K562 (cell line): ENCODE data around the gene KIF15. TPM values are rescaled to one million over a fixed set of nuclear protein-coding genes. Genes with fewer than 3 reads are reported as not detected.

Experiments
- ATAC-seq: fragments of 200-7000 bp; cut with Tn5 transposase; 3 replicates; pipeline ENCODE4 v1.9.1; 2020; ENCODE audit warnings: moderate library complexity
- BruUV-seq: library from RNA; stranded (reverse); fragments of 400-500 nt; replicated peaks from 2 replicates; lab custom pipeline; 2021; lab: Mats Ljungman, UMichigan
- CTCF ChIA-PET: fragments of 300-600 bp; formaldehyde crosslinking; extraction: SDS; loops from one replicate; lab custom pipeline; 2021; ENCODE audit warnings: low intra/inter-chr PET ratio; lab: Yijun Ruan, JAX
- POLR2A ChIA-PET: fragments of 300-600, 350-650 bp; sonication (Branson Sonifier 250); formaldehyde crosslinking; extraction: SDS; loops from one replicate; lab custom pipeline; 2021; ENCODE audit warnings: antibody characterized with exemption, inconsistent platforms; lab: Yijun Ruan, JAX
- DNase-seq, 4 experiments: peaks; one replicate each; pipeline versions ENCODE4 v3.0.0 to v3.0.0-alpha.2; 2011 to 2018; ENCODE audit warnings: low spot score in 3 of 4, mixed read lengths in 3 of 4; ENCODE audit errors: extremely low read depth in 1 of 4
- FAIRE-seq: peaks from 2 replicates; lab custom pipeline; 2011; peaks lifted over from hg19 to GRCh38; lab: Jason Lieb, UNC
- H2AFZ ChIP-seq: 2 replicates; pipeline ENCODE4 v1.6.0; 2011; ENCODE audit warnings: low read depth, low read length, control low read depth, inconsistent platforms
- H3K27ac ChIP-seq: fragments of 200-600 bp; 3 replicates; pipeline ENCODE4 v1.8.0; 2011; ENCODE audit warnings: low read depth, mild to moderate bottlenecking, control low read depth, inconsistent platforms, low read length, moderate library complexity, mixed read lengths; ENCODE audit errors: extremely low read depth
- H3K27me3 ChIP-seq, 2 experiments: fragments of 300-600 bp in 1 of 2; 2 replicates in 1 of 2; 3 replicates in 1 of 2; pipeline versions ENCODE4 v1.6.0 to v1.8.0; 2011; ENCODE audit warnings: inconsistent platforms in 2 of 2, low read length in 2 of 2, mild to moderate bottlenecking in 1 of 2, mixed read lengths in 1 of 2, moderate library complexity in 1 of 2; ENCODE audit not compliant: control insufficient read depth in 2 of 2, insufficient read depth in 2 of 2
- H3K36me3 ChIP-seq: fragments of 300-600 bp; 3 replicates; pipeline ENCODE4 v1.8.0; 2011; ENCODE audit warnings: mild to moderate bottlenecking, low read length, inconsistent platforms; ENCODE audit not compliant: control insufficient read depth, insufficient read depth
- H3K4me1 ChIP-seq, 2 experiments: fragments of 200-600 bp in 1 of 2; replicated peaks in 1 of 2; 2 replicates in 1 of 2; 3 replicates in 1 of 2; pipeline versions ENCODE4 v1.5.1 to v1.8.0; 2011; ENCODE audit warnings: inconsistent platforms in 2 of 2, low read length in 2 of 2, mild to moderate bottlenecking in 1 of 2, mixed read lengths in 1 of 2, moderate library complexity in 1 of 2; ENCODE audit not compliant: control insufficient read depth in 2 of 2, insufficient read depth in 2 of 2
- H3K4me2 ChIP-seq: 2 replicates; pipeline ENCODE4 v1.6.1; 2011; ENCODE audit warnings: low read length, control low read depth, inconsistent platforms, mixed read lengths; ENCODE audit not compliant: insufficient read depth
- H3K4me3 ChIP-seq: fragments of 200-600 bp; sonication (generic), shearing (Covaris generic); 2 replicates; pipeline ENCODE4 v1.5.1; 2016; ENCODE audit warnings: control low read depth, inconsistent platforms
- H3K79me2 ChIP-seq: fragments of 200-600 bp; 3 replicates; pipeline ENCODE4 v1.8.0; 2011; ENCODE audit warnings: low read length, inconsistent platforms; ENCODE audit not compliant: control insufficient read depth, insufficient read depth
- H3K9ac ChIP-seq, 2 experiments: 2 replicates each; pipeline versions ENCODE4 v1.6.0 to v1.6.1; 2011; ENCODE audit warnings: low read depth in 2 of 2, low read length in 2 of 2, control low read depth in 1 of 2, inconsistent platforms in 1 of 2, mild to moderate bottlenecking in 1 of 2, mixed read lengths in 1 of 2; ENCODE audit not compliant: insufficient read depth in 1 of 2
- H3K9me1 ChIP-seq: one replicate; pipeline ENCODE4 v1.6.0; 2011; ENCODE audit warnings: inconsistent platforms, mild to moderate bottlenecking, low read length, moderate library complexity; ENCODE audit not compliant: control insufficient read depth, insufficient read depth
- H3K9me3 ChIP-seq: replicated peaks from 2 replicates; pipeline ENCODE4 v1.5.1; 2011; ENCODE audit warnings: low read depth, low read length, inconsistent platforms; ENCODE audit not compliant: control insufficient read depth, insufficient read depth
- H4K20me1 ChIP-seq: replicated peaks from 2 replicates; pipeline ENCODE4 v1.6.1; 2011; ENCODE audit warnings: low read length, inconsistent platforms, mixed read lengths; ENCODE audit not compliant: control insufficient read depth, insufficient read depth
- E2F8 ChIP-seq: fragments of 450-650 bp; IDR thresholded peaks from 2 replicates; pipeline ENCODE4 v1.7.1; 2018; ENCODE audit warnings: mild to moderate bottlenecking, low read depth; ENCODE audit not compliant: partially characterized antibody
- EP400 ChIP-seq: fragments of 450-650 bp; IDR thresholded peaks from 2 replicates; pipeline ENCODE4 v1.6.1; 2017; ENCODE audit warnings: antibody characterized with exemption, mild to moderate bottlenecking, moderate library complexity
- FOXJ2 ChIP-seq: fragments of 200-800 bp; sonication (Bioruptor generic); IDR thresholded peaks from 2 replicates; pipeline ENCODE4 v1.6.1; 2016; ENCODE audit warnings: missing genetic modification characterization, missing compliant biosample characterization
- FOXK2 ChIP-seq, 2 experiments: fragments of 450-650 bp; IDR thresholded peaks in 1 of 2; conservative IDR thresholded peaks in 1 of 2; 2 replicates each; pipeline ENCODE4 v1.6.1; 2016; ENCODE audit warnings: low read depth in 2 of 2, mild to moderate bottlenecking in 1 of 2
- POLR2G ChIP-seq: fragments of 200-400 bp; formaldehyde crosslinking; IDR thresholded peaks from 2 replicates; pipeline ENCODE4 v1.6.1; 2017; ENCODE audit warnings: low read depth, mild to moderate bottlenecking, antibody characterized with exemption, low read length, moderate library complexity
- RNF219 ChIP-seq: fragments of 250-450 bp; sonication (Bioruptor Pico); IDR thresholded peaks from 2 replicates; pipeline ENCODE4 v1.5.0; 2022; ENCODE audit warnings: mild to moderate bottlenecking
- SMARCA5 ChIP-seq: fragments of 450-650 bp; IDR thresholded peaks from 2 replicates; pipeline ENCODE4 v1.6.1; 2016
- ZBTB12 ChIP-seq: fragments of 250-450 bp; sonication (Bioruptor Pico); IDR thresholded peaks from 2 replicates; pipeline ENCODE4 v1.4.0; 2020
- ZNF24 ChIP-seq: fragments of 450-650 bp; IDR thresholded peaks from 2 replicates; pipeline ENCODE4 v1.6.1; 2016
- ZNF280B ChIP-seq: fragments of 250-450 bp; sonication (Bioruptor Pico); IDR thresholded peaks from 2 replicates; pipeline ENCODE4 v1.5.1; 2021; ENCODE audit warnings: mild to moderate bottlenecking
- WGBS: fragments of 100-300 bp; shearing (Covaris generic); methylation state at CpG from one replicate; pipeline ENCODE4 v1.1.6; 2016; ENCODE audit warnings: low coverage, mixed read lengths; ENCODE audit not compliant: insufficient coverage; ENCODE audit errors: missing lambda C conversion rate; 5-methylcytosine and 5-hydroxymethylcytosine counted together
- in situ Hi-C: fragments of 300-500 bp; cut with MboI; formaldehyde crosslinking; loops from 4 replicates; pipeline ENCODE4 v1.15.0; 2018; ENCODE audit warnings: inconsistent platforms, mixed read lengths
- intact Hi-C: fragments of 100-400 bp; cut with micrococcal nuclease; formaldehyde crosslinking; loops from 2 replicates; pipeline ENCODE4 v1.14.2; 2022
- polyA plus RNA-seq, 8 experiments: library from polyadenylated mRNA; depleted of rRNA in 4 of 8; stranded (reverse) in 5 of 8; unstranded in 3 of 8; fragments of >200 nt; fragmentation: Nextera tagmentation in 2 of 8; fragmentation: Illumina TruSeq in 1 of 8; extraction: Ambion mirVana in 2 of 8; extraction: Trizol in 1 of 8; gene quantifications; 2 replicates each; pipeline versions ENCODE4 v1.2.1 to v1.2.3, GENCODE V29; 2011 to 2014; ENCODE audit warnings: inconsistent platforms in 1 of 8, missing spikeins in 1 of 8
- total RNA-seq, 7 experiments: library from RNA; depleted of rRNA in 6 of 7; stranded (reverse); fragments of >200 nt in 6 of 7; fragmentation: Illumina TruSeq in 2 of 7; extraction: Trizol in 2 of 7; gene quantifications; 2 replicates each; pipeline versions ENCODE4 v1.2.1 to v1.2.3, GENCODE V29; 2011 to 2021; ENCODE audit warnings: low replicate concordance in 1 of 7

The KIF15 gene
- total and polyA plus RNA-seq, 9 of the 15 experiments (the other 6 are each of a cell fraction or from before 2014, with no cell fraction given): 9.0 to 45.9 (median 26.0) TPM

- TF ChIP-seq SMARCA5 (no peak), EP400 (peak; percentile 99), FOXJ2 (tag) (no peak), FOXK2 (conservative IDR thresholded peaks at IDR 0.05 in 1 of 2, IDR thresholded peaks at IDR 0.05 in 1 of 2; ENCODE audit: low read depth in 2 of 2) (peak; percentile 78 to 90), ZNF24 (peak; percentile 57; the same call in 1 of the 2 replicates), RNF219 (CRISPR knock-in tag) (no peak)
Observed at GRCh38 chr3:44761424-44762169, at the start of gene KIF15, which contains the start of gene KIAA1143 (continued).

GRCh38 chr3:44712455-44713075 is 49.0 kb upstream of the KIF15 start, which contains the start of gene ZNF502:
ZNF502 (plus strand) TSS chr3:44712660; CDS start chr3:44720262, 7,602 bp downstream.
- intact Hi-C loops: loop anchor here (1.0 to 10.0 kb wide), 2 partner anchors 17 to 178 kb away; partner anchors contain the start of gene ZNF501
- FAIRE-seq (no peak), ATAC-seq (peak; percentile 99), DNase-seq (peak; percentile 44 to 76 (median 64))
- ChIA-PET CTCF (interaction anchor here (0.8 kb wide), 1 partner anchor 135 kb away, joined by 3 read pairs; no protein-coding TSS in a partner anchor), POLR2A (interaction anchor here (0.5 to 1.4 kb wide), 5 partner anchors 8 to 288 kb away, joined by 3 to 4 read pairs (median 3); partner anchors contain the start of gene ZNF501)
- no peaks in the 10 kb centered on the region for H3K9me1 ChIP-seq
- H3K27ac ChIP-seq: no peak within 1 kb of the TSS; the same call in 2 of the 3 replicates
- peak within 1 kb of the TSS; percentile 46 for H3K4me3 ChIP-seq
- no peaks in the 10 kb centered on the region for H4K20me1 ChIP-seq
- H3K27me3 ChIP-seq: peaks cover 14 to 25% of the 10 kb centered on the region in 2 experiments; a peak in 4 of 5 replicates
- H2AFZ ChIP-seq: peak within 1 kb of the TSS; percentile 95
- BruUV-seq: TSS peak; percentile 66
- no peaks in the 10 kb centered on the region for H3K79me2 ChIP-seq
- H3K9ac ChIP-seq: peak within 1 kb of the TSS in 1 of 2 experiments; percentile 48; a peak in 1 of 4 replicates
- H3K4me1 ChIP-seq: peaks cover 0 to 7% of the 10 kb centered on the region in 2 experiments; a peak in 1 of 5 replicates
- no peaks in the 10 kb centered on the region for H3K36me3 ChIP-seq
- peaks cover 12% of the 10 kb centered on the region for H3K9me3 ChIP-seq
- H3K4me2 ChIP-seq: peak within 1 kb of the TSS; percentile 77
- in situ Hi-C loops: no loop called here
- 10% methylated on average over 31 of the region's 36 CpGs for WGBS
- TF ChIP-seq E2F8: peak; percentile 52
- TF ChIP-seq ZBTB12 (CRISPR knock-in tag): peak; percentile 84
- no peak for TF ChIP-seq ZNF280B
- TF ChIP-seq POLR2G: peak; percentile 66
